ENCODE measurements around the gene NTM. TPM values are rescaled to one million over a fixed set of nuclear protein-coding genes. Genes with fewer than 3 reads are reported as not detected.

The NTM gene
- total RNA-seq, 1 experiment from 2014 or later = 9.9 TPM

GRCh38 chr11:131763193-131763890 is 392.9 kb downstream of the NTM start:
- no peak overlapping the region for H4K8ac ChIP-seq (replicated peaks; ENCODE audit: insufficient read length, low read depth, low read length)
- H2BK15ac ChIP-seq (ENCODE audit: low read depth, low read length) = no peak overlapping the region
- DNase-seq = no peak
- no peak overlapping the region for H3K4me2 ChIP-seq (ENCODE audit: insufficient read depth, insufficient read length, low read length)
- Mint-ChIP-seq H3K4me1 (peaks cover 22 to 28% of the 10 kb centered on the region in 2 experiments), H3K27ac (no peak overlapping the region), H3K36me3 (ENCODE audit: insufficient read depth in 1 of 3, low read depth in 3 of 3) (no peaks in the 10 kb centered on the region), H3K4me3 (no peak overlapping the region), H3K27me3 (ENCODE audit: low read depth) (peaks cover 4% of the 10 kb centered on the region), H3K9me3 (no peaks in the 10 kb centered on the region)
- no peak overlapping the region for H2BK120ac ChIP-seq (ENCODE audit: low read depth, low read length, poor library complexity, severe bottlenecking)
- no peak overlapping the region for H4K91ac ChIP-seq (ENCODE audit: insufficient read length, low read depth, low read length)
- no peak overlapping the region for H2BK20ac ChIP-seq (ENCODE audit: low read depth, low read length, poor library complexity, severe bottlenecking)
- WGBS (ENCODE audit: extremely low coverage, insufficient read length, low lambda C conversion rate) = no CpG with 5 or more reads among the region's 4 CpGs
- no peak overlapping the region for H3T11ph ChIP-seq (ENCODE audit: low read length)
- H3K4ac ChIP-seq (ENCODE audit: low read depth, low read length) = no peak overlapping the region
- H3K9ac ChIP-seq (ENCODE audit: extremely low read depth, insufficient read length, low read length) = no peak overlapping the region
- H3K9me3 ChIP-seq (ENCODE audit: control insufficient read depth, low read depth, low read length) = no peaks in the 10 kb centered on the region
- H3K14ac ChIP-seq (ENCODE audit: insufficient read depth, low read length) = no peak overlapping the region
- no peak overlapping the region for H3K27ac ChIP-seq (ENCODE audit: insufficient read length, low read depth, low read length)
- H3K4me1 ChIP-seq (ENCODE audit: insufficient read depth, low read length) = no peaks in the 10 kb centered on the region; the same call in 1 of the 2 replicates
- no peaks in the 10 kb centered on the region for H3K79me1 ChIP-seq (ENCODE audit: insufficient read depth, low read depth, low read length, poor library complexity, severe bottlenecking)
- TF ChIP-seq, protein P1, sequence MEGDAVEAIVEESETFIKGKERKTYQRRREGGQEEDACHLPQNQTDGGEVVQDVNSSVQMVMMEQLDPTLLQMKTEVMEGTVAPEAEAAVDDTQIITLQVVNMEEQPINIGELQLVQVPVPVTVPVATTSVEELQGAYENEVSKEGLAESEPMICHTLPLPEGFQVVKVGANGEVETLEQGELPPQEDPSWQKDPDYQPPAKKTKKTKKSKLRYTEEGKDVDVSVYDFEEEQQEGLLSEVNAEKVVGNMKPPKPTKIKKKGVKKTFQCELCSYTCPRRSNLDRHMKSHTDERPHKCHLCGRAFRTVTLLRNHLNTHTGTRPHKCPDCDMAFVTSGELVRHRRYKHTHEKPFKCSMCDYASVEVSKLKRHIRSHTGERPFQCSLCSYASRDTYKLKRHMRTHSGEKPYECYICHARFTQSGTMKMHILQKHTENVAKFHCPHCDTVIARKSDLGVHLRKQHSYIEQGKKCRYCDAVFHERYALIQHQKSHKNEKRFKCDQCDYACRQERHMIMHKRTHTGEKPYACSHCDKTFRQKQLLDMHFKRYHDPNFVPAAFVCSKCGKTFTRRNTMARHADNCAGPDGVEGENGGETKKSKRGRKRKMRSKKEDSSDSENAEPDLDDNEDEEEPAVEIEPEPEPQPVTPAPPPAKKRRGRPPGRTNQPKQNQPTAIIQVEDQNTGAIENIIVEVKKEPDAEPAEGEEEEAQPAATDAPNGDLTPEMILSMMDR (conservative IDR thresholded peaks at IDR 0.05) = no peak
- no peaks in the 10 kb centered on the region for H3K79me2 ChIP-seq (ENCODE audit: insufficient read depth, low read length)
- no peak overlapping the region for H2BK5ac ChIP-seq (ENCODE audit: insufficient read length, low read length)
- H3K56ac ChIP-seq (ENCODE audit: insufficient read length, low read depth, low read length) = no peak overlapping the region
- H2AFZ ChIP-seq (ENCODE audit: low read length) = no peak overlapping the region
- no peak overlapping the region for H4K5ac ChIP-seq (ENCODE audit: insufficient read length, low read depth, low read length)
- H3K23me2 ChIP-seq (ENCODE audit: insufficient read length, low read depth, low read length, poor library complexity, severe bottlenecking) = no peaks in the 10 kb centered on the region
- H2BK12ac ChIP-seq (ENCODE audit: insufficient read length, low read depth, low read length) = no peak overlapping the region
- no peaks in the 10 kb centered on the region for H3K27me3 ChIP-seq (ENCODE audit: insufficient read depth, low read length)
- H2AK5ac ChIP-seq (ENCODE audit: insufficient read length, low read length) = no peak overlapping the region
- H3K23ac ChIP-seq (ENCODE audit: insufficient read length, low read depth, low read length) = no peak overlapping the region
- H3K18ac ChIP-seq (ENCODE audit: insufficient read length, low read depth, low read length) = no peak overlapping the region
- H4K20me1 ChIP-seq (ENCODE audit: control insufficient read depth, insufficient read depth, insufficient read length) = no peaks in the 10 kb centered on the region
